CMK (cell line): ENCODE data around the gene TM4SF1.
"Not testable (repeated sequence)": the region's sequence is repeated elsewhere in the genome, so short reads cannot be mapped to it uniquely, and the experiment has no call there.

Source experiments
- DNase-seq: peaks from one replicate; pipeline ENCODE4 v3.0.0-alpha.2; 2010; ENCODE audit warnings: low read depth

TM4SF1 gene

DNA sequence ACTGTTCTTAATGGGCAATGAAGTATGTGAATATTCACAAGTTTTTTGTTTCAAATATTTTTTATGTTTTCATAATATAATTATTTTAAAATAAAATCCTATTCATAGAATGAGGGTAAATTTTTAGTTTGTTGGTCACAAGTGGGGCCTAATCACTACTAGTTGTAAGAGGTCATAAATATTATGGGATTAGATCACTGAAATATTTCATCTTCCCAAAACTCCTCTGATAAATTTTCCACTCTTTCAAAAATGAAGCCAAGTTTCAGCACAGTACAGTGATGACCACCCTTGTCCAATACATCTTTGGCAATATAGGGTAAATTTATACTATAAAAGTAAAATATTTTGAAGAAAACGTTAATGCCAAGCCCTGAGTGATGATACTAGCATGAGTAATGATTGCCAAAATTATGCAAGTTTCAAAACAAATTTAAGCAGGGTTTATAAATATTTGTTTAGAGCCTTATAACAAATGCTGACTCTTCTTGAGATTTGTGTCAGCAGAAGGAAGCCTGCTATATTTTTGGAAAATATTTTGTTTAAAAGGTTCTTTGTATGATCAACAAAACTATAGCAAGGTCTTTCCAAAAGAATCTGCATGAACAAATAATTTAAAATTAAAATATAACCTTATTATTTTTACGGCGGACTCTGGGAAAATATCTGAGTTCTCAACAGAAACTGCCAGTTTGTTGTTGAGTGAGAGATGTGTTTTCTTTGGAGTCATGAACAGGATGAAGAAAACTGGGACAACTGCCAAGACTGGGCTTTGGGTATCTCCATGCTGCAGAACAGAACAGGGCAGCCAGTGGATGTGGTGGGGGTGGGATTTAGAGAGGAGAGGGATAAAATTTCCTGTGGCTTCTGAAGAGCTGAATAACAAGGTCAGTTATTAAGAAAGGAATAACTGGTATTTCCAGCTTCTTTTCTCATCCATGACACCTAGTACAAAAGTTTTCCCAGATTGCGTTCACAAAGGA, 17.9 kb upstream of the TM4SF1 start:
- DNase-seq = no peak

DNA sequence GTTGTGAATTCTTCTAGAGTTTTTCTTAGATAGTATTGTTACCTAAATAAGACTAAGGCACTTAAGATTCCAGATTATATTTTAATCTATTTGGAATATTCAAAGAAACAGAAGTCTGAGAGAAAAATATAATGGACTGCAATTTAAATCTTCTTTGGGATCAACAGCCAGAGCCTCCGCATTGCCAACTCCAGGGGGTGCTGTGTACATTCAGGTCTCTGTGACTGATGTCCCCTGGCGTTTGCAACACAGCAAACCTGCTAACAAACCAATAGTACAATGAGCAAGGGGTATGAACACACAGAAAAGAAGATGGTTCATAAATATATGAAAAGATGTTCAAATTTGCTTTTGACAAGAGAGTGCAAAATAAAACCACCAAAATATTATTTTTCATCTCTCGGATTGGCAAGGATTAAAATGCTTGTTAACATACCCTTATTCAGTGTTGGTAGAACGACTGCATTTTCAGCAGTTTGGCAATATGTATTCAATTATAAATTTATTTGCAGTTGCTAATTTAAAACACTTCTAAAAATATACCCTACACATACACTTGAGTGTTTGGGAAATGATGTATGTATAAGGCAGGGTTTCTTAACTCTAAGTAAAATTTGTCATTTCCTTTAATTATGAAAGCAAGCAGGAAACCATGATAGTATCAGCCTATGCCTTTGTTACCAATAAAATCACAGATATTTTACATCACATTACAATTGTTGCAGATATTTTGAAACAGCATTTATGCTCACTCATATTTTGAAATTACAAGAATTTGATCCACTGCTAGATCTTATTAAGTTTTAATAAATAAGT, 16.1 kb upstream of the TM4SF1 start:
- peak; percentile 5 for DNase-seq

DNA sequence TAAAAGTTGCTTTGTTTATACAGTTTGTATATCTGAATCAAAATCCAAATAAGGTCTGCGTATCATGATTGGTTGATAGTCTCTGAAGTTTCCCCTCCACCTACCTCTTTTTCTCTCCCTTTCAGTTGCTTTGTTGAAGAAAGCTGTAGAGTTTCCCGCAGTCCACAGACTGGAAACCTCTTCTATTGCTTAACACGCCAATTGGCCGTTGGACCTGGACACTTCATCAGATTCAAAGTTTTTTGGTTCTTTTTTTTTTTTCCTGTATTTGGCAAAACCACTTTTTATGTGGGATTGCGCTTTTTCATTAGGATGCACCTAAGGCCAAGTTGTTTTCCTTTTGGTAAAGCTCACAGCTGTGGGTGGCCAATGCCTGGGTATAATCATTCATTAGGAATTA, 14.5 kb upstream of the TM4SF1 start:
- DNase-seq = no peak

DNA sequence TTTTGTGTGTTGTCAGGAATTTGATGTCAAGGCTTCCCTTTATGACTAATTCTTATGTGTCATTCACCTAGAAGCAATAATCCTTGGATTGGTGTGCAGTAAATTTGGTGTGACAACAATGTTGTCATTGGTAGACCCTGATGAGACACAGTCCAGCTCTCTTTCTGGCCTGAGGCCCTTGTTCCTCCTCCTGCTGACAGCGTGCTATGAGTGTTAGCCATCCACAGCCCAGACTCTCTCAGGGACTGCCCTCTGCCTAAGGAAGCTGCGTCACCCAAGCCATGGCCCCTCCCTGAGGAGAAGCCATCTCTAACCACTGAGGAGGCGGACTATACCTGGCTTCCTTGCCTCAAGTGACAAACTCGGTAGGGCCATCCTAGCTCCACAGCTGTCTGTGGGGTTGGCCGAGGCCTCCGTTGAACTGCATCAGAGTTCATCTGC, 13.3 kb upstream of the TM4SF1 start:
- DNase-seq = no peak

DNA sequence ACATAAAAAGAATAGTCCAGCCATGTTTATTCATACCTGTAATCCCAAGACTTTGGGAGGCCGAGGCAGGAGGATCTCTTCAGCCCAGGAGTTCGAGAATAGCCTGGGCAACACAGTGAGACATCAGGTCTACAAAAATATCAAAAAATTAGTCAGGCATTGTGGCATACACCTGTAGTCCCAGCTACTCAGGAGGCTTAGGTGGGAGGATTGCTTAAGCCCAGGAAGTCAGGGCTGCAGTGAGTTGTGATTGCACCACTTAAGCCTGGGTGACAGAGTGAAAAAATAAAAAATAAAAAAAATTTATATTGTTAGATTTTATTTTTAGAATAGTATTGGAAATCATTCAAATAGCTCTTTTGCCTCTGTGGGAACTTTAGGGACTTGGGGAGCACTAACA, 12.8 kb upstream of the TM4SF1 start:
- DNase-seq = no peak

DNA sequence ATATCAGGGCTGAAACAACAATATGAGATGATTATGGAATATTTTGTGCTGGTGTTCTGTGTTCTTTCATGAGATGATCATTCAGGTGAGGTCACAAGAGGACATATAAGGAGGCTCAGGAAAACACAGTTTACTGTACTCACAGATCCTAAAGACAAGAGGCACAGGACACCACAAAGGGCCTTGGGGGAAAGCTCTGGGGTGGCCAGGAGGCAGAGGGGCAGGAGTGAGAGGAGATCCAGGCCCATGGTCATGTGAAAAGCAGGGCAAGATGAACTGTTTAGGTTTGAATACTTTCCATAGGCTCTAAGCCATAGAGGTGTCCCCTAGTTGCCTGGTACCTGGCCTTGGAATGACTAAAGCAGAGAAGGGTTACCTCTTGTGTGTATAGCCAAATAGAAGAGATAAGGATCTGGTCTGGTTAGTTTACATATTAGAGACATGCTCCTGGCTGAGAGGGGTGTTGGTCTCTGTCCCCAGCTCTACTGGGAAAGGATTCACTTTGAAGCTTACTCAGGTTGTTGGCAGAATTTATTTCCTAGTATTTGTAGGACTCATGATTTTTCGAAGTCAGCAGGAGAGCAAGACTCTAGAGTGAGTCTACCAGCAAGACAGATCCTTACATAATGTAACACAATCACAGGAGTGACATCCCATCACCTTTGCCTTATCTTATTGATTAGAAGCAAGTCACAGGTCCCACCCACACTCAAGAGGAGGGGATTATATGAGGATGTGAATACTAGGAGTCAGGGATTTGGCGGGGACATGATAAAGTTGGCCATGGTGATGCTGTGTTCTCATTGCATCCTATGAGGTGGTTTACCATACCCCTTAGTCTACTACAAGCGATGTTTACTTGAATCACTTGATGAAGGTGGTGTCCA, 11.3 kb upstream of the TM4SF1 start:
- no peak for DNase-seq

DNA sequence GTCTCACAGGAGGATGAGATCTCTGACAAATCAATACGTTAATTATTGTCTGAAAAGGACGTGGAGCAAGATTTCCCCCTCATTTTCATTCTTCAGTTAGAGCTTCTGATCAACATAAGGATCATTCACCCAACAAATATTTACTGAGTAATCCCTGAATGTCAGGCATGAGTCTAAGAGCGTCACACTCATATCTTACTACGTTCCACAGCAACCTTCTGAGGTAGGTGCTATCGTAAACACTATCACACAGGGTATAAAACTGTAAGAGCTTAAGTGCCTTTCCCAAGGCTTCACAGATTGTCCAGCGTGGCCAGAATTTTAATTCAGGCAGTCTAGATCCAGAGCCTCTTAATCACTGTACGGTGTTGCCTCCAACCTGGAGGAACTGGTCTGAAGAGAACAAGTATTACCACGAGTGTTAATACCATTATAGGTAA, 10.6 kb upstream of the TM4SF1 start:
- no peak for DNase-seq

DNA sequence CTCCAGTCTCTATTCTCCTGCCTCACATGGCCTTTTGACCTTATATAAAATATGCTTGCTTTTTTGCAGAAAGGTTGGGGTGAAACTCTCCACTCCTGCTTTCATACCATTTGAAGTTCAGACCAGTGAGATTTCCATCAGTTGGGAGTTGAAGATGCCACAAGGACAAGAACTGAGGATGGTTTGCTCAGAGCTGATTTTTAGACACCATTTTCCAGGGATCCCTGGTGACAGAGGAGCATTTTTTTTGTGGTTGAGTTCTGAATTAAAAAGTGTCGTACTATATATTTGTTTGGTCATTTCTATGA, 8.8 kb upstream of the TM4SF1 start:
- DNase-seq = no peak

DNA sequence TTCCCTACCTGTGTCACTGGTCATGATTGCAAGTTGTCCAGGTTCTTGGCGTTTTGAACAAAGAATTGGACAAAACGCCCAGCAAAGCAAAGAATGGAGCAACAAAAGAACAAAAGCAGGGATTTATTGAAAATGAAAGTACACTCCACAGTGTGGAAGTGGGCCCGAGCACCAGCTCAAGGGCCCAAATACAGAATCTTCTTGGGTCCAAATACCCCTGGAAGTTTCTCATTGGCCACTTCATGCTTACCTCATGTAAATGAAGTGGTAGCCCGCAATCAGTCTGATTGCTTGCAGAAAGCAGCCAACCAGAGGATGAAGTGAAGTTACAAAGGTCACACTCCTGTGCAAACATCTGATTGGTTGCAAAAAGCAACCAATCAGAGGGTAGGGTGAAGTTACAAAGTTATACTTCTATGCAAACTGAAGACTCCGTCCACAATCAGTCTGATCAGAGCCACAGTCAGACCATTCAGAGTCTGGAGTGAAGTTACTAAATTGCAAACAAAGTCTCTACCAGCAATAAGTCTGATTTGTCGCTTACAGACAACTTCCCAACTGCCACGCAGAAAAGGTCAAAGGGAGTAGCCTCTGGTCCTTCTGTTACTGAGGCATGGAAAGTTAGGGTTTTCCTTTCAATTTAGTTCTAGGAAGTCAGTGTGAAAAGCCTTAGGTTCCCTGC, 8.3 kb upstream of the TM4SF1 start:
- DNase-seq = no peak

DNA sequence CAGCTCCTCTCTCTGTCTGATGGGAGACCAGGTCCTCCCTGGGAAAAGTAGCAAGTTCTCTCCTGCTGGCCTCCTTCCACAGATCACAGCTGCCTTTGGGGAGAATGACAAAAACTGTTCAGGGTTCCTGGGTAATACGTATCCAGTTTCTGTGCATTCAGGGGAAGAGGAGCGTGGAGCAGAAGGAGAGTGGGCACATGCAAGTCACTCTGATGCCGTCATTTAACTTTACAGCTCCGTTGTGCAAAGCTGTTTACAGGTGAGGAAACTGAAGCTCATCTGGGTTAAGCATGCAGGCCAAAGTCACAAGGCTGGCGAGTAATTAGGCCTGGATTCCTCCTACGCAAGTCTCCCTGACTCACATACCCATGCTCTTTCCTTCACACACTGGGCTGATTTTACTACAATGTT, 7.5 kb upstream of the TM4SF1 start:
- DNase-seq = no peak

DNA sequence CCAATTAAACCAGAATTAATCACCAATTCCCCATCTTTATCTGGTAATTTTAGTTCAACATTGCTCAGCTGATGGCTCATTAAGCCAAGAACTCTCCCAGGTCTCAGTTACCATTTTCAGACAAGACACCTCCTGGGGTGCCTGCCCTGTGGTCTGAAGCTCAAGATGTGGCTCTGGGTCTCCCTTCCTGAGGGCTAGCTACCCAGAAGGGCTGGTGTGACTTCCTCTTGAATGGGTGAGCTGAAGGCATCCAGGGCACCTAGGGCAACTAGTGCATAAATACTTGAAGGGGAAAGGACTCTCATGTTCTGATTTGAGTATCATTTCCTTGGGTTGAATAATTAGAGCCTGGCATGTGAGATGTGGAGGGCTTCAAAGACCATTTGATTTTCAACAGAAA, 6.7 kb upstream of the TM4SF1 start:
- DNase-seq = no peak

DNA sequence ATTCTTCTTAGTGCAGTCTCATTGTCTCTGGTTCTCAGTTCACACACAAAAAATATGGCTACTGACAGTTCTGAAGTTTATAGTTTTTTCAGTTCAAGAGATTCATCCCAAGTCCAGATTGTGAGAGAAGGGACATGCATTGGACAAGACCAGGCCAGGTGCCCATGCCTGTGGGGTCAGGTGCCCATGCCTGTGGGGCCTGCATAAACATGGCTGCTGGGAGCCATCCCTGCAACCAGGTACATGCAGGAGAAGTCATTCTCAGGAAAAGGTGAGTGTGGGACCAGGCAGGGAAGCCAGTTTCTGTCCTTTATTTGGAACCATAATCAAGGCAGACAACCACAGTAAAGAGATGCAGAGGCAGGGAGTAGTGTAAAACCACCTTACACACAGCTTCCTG, 6.3 kb upstream of the TM4SF1 start:
- no peak for DNase-seq

DNA sequence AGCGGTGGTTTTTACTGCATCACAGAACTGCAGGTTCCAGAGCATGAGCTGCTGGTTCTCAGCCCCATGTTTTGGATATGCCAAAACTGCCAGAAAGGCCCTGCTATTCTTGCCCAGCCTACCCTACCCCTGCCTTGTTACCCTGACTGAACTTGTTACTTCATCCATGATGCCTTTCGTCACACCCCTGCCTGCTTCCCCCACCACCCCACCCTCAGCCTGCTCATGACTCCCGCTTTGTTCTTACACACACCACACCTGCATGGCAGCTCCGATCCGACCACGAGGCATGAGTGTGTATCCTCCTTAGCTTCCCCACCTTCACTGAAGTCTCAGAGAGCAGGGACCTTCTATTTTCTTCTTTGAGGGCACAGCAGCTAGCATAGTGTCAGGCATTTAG, 5.1 kb upstream of the TM4SF1 start:
- no peak for DNase-seq

DNA sequence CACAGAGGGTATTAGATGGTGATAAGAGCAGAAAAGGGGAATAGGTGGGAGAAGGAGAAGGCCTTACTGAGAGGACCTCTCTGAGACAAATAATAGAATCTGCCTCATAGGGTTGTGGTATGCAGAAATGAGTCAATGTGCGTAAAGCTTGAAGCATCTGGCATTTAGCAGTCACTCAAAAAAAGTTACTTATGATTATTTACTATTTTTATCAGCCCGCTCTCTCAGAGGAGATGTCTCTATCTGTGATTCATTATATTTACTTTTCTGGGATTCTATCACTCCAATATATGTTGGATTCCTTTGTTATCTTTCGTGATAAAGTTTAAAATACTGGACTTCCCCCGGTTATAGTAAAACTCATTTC, 4.6 kb upstream of the TM4SF1 start:
- DNase-seq = no peak

DNA sequence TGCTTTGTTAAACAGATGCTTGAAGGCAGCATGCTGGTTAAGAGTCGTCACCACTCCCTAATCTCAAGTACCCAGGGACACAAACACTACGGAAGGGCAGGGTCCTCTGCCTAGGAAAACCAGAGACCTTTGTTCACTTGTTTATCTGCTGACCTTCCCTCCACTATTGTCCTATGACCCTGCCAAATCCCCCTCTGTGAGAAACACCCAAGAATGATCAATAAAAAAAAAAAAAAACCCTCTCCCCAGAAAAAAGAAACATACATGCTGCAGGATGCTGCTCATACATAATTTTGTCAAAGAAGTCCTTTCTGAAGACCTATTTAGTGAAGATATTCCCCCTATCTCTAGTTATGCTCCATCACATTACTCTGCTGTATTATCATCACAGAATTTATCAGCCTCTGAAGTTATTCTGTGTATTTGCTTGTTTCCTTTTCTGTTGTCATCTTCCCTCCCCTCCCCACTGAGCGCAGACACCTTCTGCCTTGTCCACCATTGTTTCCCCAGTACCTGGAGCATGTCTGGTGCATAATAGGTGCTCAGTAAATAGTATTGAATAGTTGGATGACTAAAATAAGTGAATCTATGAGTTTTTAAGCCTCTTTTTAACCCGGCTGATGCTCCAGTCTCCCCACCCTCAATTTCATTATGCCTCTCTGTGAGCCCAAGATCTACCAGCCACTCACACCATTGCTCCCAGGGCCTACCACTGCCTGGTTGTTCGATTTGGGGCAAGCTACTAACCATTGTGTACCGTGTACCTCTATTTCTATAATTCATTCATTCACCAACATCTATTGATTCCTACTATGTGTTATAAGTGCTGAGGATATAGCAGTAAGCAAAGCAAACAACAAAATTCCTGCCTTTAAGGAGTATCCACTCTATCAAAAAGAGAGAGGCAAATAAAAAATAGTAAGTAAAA, 4.0 kb upstream of the TM4SF1 start:
- no peak for DNase-seq

DNA sequence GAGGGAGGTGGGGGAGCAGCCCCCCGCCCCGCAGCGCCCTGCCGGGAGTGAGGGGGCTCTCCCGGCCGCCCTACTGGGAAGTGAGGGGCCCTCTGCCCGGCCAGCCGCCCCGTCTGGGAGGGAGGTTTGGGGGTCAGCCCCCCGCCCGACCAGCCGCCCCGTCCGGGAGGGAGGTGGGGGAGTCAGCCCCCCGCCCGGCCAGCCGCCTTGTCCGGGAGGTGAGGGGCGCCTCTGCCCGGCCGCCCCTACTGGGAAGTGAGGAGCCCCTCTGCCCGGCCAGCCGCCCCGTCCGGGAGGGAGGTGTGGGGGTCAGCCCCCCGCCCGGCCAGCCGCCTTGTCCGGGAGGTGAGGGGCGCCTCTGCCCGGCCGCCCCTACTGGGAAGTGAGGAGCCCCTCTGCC, 2.8 kb upstream of the TM4SF1 start:
- DNase-seq = not testable (repeated sequence)

DNA sequence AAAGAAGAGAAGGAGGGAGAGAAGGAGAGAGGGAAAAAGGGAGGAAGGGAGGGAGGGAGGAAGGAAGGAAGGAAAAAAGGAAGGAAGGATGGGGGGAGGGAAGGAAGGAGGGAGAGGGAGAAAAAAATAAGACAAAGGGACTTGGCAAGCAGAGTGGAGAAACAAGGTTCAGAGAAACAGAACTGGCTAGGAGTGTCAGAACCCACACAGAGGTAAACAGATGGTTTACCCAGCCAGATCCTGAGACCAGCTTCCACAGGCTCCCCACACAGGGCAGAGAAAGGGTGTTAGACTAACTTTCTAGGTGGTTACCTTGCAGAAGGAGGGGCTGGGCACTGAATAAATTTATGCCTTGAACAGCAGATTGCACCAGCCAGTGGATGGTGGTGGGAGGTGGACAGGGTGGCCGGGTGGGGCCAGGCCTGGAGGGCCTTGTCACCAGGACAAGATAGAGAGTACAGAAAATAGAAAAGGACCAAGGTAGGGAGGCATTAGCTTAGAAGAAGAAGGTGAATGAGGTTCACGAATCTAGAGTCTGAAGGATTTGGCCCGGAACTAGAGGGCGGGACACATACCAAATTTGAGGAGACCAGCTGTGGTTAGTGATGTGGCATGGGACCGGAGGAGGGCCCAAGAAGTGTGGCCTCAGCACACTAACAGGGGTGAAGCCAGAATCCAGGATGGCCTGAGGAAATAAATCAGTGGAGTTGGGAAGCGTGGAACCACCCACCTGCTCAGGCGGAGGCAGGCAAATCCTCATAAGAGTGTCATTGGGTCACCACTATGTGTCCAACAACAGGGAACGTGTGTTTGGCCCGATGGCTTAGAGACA, 1.2 kb upstream of the TM4SF1 start:
- DNase-seq = no peak

DNA sequence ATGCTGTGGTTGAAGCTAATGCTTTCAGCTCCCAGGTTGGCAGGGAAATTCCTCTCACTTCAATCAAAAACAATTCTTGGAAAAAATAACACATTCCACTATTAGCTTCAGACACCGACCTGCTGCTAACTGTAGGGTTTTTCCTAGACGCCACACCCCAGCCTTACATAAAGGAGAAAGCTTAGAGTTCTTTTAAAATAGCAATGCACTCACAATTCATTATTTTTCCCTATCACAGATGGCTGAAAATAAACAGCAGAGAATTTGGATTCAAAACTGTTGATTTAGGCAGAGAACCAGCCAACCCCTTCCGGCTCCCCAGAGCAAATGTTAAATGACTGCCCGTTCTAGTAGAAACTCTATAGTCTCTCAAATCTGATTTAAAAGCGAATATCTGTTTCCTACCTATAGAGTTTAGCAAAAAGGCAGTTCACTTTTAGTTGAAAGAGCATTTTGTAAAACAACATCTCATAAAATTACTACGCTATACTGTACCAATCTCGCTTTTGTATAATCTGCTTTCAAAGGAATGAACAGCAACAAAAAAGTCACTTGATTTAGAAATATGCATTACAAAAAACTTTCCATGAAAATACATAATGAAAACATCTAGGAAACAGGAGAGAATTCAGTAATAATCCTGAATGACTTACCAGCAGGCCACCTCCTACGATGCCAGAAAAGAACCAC, 586 bp downstream of the TM4SF1 start:
- no peak for DNase-seq
